ENCODE results near the gene POLR2L. TPM values are rescaled to one million over a fixed set of nuclear protein-coding genes. Genes with fewer than 3 reads are reported as not detected.

The POLR2L gene
- total RNA-seq, 2 donors from 2014 or later, result 41.2 to 106 TPM

- ATAC-seq (replicated peaks), result no peak
- H3K9me3 Mint-ChIP-seq, result no peaks in the 10 kb centered on the region
- no peaks in the 10 kb centered on the region for H3K4me1 Mint-ChIP-seq
- H3K27me3 Mint-ChIP-seq, result no peaks in the 10 kb centered on the region
- H3K4me3 Mint-ChIP-seq, result no peak overlapping the region
- H3K36me3 Mint-ChIP-seq (ENCODE audit: low read depth), result no peaks in the 10 kb centered on the region
- no peak overlapping the region for H3K27ac Mint-ChIP-seq
These were observed 21.8 kb upstream of the POLR2L start for GRCh38 chr11:863910-864827.

GRCh38 chr11:863023-863909 is 20.9 kb upstream of the POLR2L start:
- Mint-ChIP-seq H3K9me3 (no peaks in the 10 kb centered on the region), H3K27ac (no peak overlapping the region), H3K36me3 (ENCODE audit: low read depth) (no peaks in the 10 kb centered on the region), H3K27me3 (no peaks in the 10 kb centered on the region), H3K4me1 (no peaks in the 10 kb centered on the region), H3K4me3 (no peak overlapping the region)
- no peak for ATAC-seq (replicated peaks)

GRCh38 chr11:862696-863022 is 20.3 kb upstream of the POLR2L start:
- no peak overlapping the region for H3K4me3 Mint-ChIP-seq
- no peak overlapping the region for H3K27ac Mint-ChIP-seq

GRCh38 chr11:862081-862661 is 19.8 kb upstream of the POLR2L start:
- Mint-ChIP-seq H3K27ac (no peak overlapping the region), H3K36me3 (ENCODE audit: low read depth) (no peaks in the 10 kb centered on the region), H3K9me3 (no peaks in the 10 kb centered on the region), H3K27me3 (no peaks in the 10 kb centered on the region), H3K4me3 (no peak overlapping the region), H3K4me1 (no peaks in the 10 kb centered on the region)
- ATAC-seq (replicated peaks), result no peak

More at GRCh38 chr11:862696-863022, 20.3 kb upstream of the POLR2L start:
- H3K4me1 Mint-ChIP-seq, result no peaks in the 10 kb centered on the region
- no peaks in the 10 kb centered on the region for H3K36me3 Mint-ChIP-seq (ENCODE audit: low read depth)
- H3K9me3 Mint-ChIP-seq, result no peaks in the 10 kb centered on the region
- no peaks in the 10 kb centered on the region for H3K27me3 Mint-ChIP-seq
- peak; percentile 13 for ATAC-seq (replicated peaks)

GRCh38 chr11:861105-861479 is 18.8 kb upstream of the POLR2L start:
- H3K27ac Mint-ChIP-seq, result no peak overlapping the region
- H3K36me3 Mint-ChIP-seq (ENCODE audit: low read depth), result no peaks in the 10 kb centered on the region
- H3K9me3 Mint-ChIP-seq, result no peaks in the 10 kb centered on the region
- no peak for ATAC-seq (replicated peaks)
- H3K27me3 Mint-ChIP-seq, result no peaks in the 10 kb centered on the region
- H3K4me3 Mint-ChIP-seq, result no peak overlapping the region
- H3K4me1 Mint-ChIP-seq, result no peaks in the 10 kb centered on the region

GRCh38 chr11:860234-861104 is 18.1 kb upstream of the POLR2L start:
- H3K36me3 Mint-ChIP-seq (ENCODE audit: low read depth), result no peaks in the 10 kb centered on the region
- no peak for ATAC-seq (replicated peaks)
- H3K9me3 Mint-ChIP-seq, result no peaks in the 10 kb centered on the region
- H3K27ac Mint-ChIP-seq, result no peak overlapping the region
- no peak overlapping the region for H3K4me3 Mint-ChIP-seq
- H3K27me3 Mint-ChIP-seq, result no peaks in the 10 kb centered on the region
- H3K4me1 Mint-ChIP-seq, result no peaks in the 10 kb centered on the region

GRCh38 chr11:859394-860131 is 17.2 kb upstream of the POLR2L start:
- no peak for ATAC-seq (replicated peaks)
- no peaks in the 10 kb centered on the region for H3K36me3 Mint-ChIP-seq (ENCODE audit: low read depth)
- no peaks in the 10 kb centered on the region for H3K9me3 Mint-ChIP-seq
- H3K4me1 Mint-ChIP-seq, result no peaks in the 10 kb centered on the region
- H3K27me3 Mint-ChIP-seq, result no peaks in the 10 kb centered on the region
- no peak overlapping the region for H3K4me3 Mint-ChIP-seq
- H3K27ac Mint-ChIP-seq, result no peak overlapping the region

GRCh38 chr11:858762-859339 is 16.5 kb upstream of the POLR2L start:
- H3K27ac Mint-ChIP-seq, result no peak overlapping the region
- H3K9me3 Mint-ChIP-seq, result no peaks in the 10 kb centered on the region
- no peak for ATAC-seq (replicated peaks)
- no peak overlapping the region for H3K4me3 Mint-ChIP-seq
- H3K36me3 Mint-ChIP-seq (ENCODE audit: low read depth), result no peaks in the 10 kb centered on the region
- no peaks in the 10 kb centered on the region for H3K27me3 Mint-ChIP-seq
- H3K4me1 Mint-ChIP-seq, result no peaks in the 10 kb centered on the region

GRCh38 chr11:858053-858761 is 15.9 kb upstream of the POLR2L start:
- Mint-ChIP-seq H3K4me1 (no peaks in the 10 kb centered on the region), H3K27ac (no peak overlapping the region), H3K4me3 (no peak overlapping the region), H3K9me3 (no peaks in the 10 kb centered on the region), H3K36me3 (ENCODE audit: low read depth) (no peaks in the 10 kb centered on the region), H3K27me3 (no peaks in the 10 kb centered on the region)
- ATAC-seq (replicated peaks), result no peak

- Mint-ChIP-seq H3K9me3 (no peaks in the 10 kb centered on the region), H3K27me3 (no peaks in the 10 kb centered on the region), H3K36me3 (ENCODE audit: low read depth) (no peaks in the 10 kb centered on the region), H3K4me1 (no peaks in the 10 kb centered on the region), H3K4me3 (no peak overlapping the region), H3K27ac (no peak overlapping the region)
- ATAC-seq (replicated peaks), result no peak
These were observed 14.1 kb upstream of the POLR2L start for GRCh38 chr11:856397-856796.

- H3K4me3 Mint-ChIP-seq, result no peak overlapping the region
- no peaks in the 10 kb centered on the region for H3K4me1 Mint-ChIP-seq
- no peaks in the 10 kb centered on the region for H3K9me3 Mint-ChIP-seq
- no peaks in the 10 kb centered on the region for H3K27me3 Mint-ChIP-seq
- no peak overlapping the region for H3K27ac Mint-ChIP-seq
- ATAC-seq (replicated peaks), result no peak
- no peaks in the 10 kb centered on the region for H3K36me3 Mint-ChIP-seq (ENCODE audit: low read depth)
These were observed 13.5 kb upstream of the POLR2L start for GRCh38 chr11:855796-856195.

GRCh38 chr11:855330-855674 is 13.0 kb upstream of the POLR2L start:
- no peaks in the 10 kb centered on the region for H3K9me3 Mint-ChIP-seq
- ATAC-seq (replicated peaks), result no peak
- no peak overlapping the region for H3K4me3 Mint-ChIP-seq
- H3K27me3 Mint-ChIP-seq, result no peaks in the 10 kb centered on the region
- no peaks in the 10 kb centered on the region for H3K36me3 Mint-ChIP-seq (ENCODE audit: low read depth)
- no peak overlapping the region for H3K27ac Mint-ChIP-seq
- H3K4me1 Mint-ChIP-seq, result no peaks in the 10 kb centered on the region
